OCI-LY1 (cell line): ENCODE results near the gene SLC25A13.

Source experiments
- CTCF ChIP-seq: fragments of 200-600 bp; sonication (generic), shearing (Covaris generic); IDR thresholded peaks from 2 replicates; pipeline ENCODE4 v1.5.1; 2017; ENCODE audit warnings: mild to moderate bottlenecking, antibody characterized with exemption, low read length, moderate library complexity, mixed read lengths
- EZH2 ChIP-seq: fragments of 200-600 bp; sonication (generic), shearing (Covaris generic); IDR thresholded peaks from 2 replicates; pipeline ENCODE4 v1.8.0; 2017; ENCODE audit warnings: borderline replicate concordance, mixed run types, mild to moderate bottlenecking, antibody characterized with exemption, low read length, moderate library complexity, mixed read lengths

- TF ChIP-seq EZH2: no peak
- no peak for TF ChIP-seq CTCF
Measured at GRCh38 chr7:96311967-96312366, 9.9 kb downstream of the SLC25A13 start.
